Ovary (tissue), 3 donors: ENCODE measurements around the gene SYNM.

ENCODE experiments used
- POLR2A ChIP-seq: fragments of 450-650 bp; IDR thresholded peaks from one replicate; pipeline ENCODE4 v1.6.1; 2017; ENCODE audit warnings: antibody characterized with exemption, mild to moderate bottlenecking, moderate library complexity
- TF ChIP-seq, protein P1 (sequence below), 3 donors: fragments of 450-650 bp in 2 of 3; fragments of 200-600 bp in 1 of 3; IDR thresholded peaks; one replicate each; pipeline versions ENCODE4 v1.5.1 to v1.8.0; 2016 to 2022; ENCODE audit warnings: antibody characterized with exemption in 3 of 3, mild to moderate bottlenecking in 1 of 3
- donor health status: DM: no; HTN: no; CAD: no.

GRCh38 chr15:99110581-99111320 is 5.9 kb downstream of the SYNM start:
- TF ChIP-seq, protein P1, sequence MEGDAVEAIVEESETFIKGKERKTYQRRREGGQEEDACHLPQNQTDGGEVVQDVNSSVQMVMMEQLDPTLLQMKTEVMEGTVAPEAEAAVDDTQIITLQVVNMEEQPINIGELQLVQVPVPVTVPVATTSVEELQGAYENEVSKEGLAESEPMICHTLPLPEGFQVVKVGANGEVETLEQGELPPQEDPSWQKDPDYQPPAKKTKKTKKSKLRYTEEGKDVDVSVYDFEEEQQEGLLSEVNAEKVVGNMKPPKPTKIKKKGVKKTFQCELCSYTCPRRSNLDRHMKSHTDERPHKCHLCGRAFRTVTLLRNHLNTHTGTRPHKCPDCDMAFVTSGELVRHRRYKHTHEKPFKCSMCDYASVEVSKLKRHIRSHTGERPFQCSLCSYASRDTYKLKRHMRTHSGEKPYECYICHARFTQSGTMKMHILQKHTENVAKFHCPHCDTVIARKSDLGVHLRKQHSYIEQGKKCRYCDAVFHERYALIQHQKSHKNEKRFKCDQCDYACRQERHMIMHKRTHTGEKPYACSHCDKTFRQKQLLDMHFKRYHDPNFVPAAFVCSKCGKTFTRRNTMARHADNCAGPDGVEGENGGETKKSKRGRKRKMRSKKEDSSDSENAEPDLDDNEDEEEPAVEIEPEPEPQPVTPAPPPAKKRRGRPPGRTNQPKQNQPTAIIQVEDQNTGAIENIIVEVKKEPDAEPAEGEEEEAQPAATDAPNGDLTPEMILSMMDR (IDR thresholded peaks at IDR 0.05) = no peak
- TF ChIP-seq POLR2A = no peak
